ENCODE measurements around the gene ACSM5.

ACSM5 gene

DNA sequence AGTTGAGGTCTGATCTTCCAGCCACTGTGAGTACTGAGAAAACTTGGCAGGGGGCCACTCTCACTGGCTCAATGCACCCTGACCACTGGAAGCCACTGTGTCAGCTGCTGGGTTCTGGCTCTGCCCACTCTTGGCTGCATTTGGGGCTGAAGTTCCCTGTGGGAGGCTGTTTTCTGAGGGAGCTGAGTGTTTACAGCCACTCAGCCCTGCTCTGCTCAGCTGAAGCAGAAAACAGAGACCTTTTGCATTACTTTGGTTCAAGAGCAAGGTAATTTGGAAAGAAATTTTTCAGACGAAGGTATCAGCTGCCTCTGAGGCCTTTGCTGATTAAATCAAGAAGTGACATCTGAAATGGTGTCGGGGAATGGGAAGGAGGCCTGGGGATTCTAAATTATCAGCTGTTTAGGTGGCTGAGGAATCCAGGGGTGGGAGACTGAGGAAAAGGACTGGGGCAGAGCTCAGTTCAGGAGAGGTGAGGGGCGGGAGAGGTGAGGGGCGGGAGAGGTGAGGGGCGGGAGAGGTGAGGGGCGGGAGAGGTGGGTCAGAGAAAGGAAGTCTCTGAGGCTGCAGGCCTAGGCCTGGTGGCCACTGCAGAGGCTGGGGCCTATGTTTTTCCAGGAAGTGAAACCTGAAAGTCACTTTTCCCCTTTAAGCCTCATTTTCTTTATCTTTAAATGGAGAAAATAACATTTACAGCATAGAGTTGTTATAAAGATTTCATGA is at the start of gene ACSM5:
TSS of gene ACSM5 (plus strand) at position 137 of the 723 bp plus-strand sequence. CDS start 1,951 bp downstream, outside the sequence.
- DNase-seq (ENCODE audit: low read depth in 1 of 2, low spot score in 1 of 2): no peak

DNA sequence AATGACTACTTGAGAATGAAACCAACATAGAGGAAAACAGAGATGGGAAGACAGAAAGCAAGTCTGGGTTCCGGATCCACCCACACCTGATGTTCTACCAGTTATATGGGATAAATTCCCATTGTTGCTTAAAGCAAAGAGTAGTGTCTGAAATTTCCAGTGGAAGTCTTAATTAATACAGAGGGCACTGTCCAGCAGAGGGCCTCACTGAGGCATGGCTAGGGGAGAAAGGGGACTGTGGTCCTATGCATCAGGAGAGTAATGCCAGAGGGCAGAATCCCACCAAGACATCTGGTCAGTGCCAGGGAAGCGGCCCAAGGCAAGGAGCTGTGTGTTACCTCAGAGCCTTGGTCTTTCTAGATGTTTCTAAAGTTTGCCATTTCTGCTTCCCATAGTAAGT is 49.3 kb upstream of the ACSM5 start:
- no peak for DNase-seq (ENCODE audit: low read depth in 1 of 2, low spot score in 1 of 2)

- DNase-seq (ENCODE audit: low read depth in 1 of 2, low spot score in 1 of 2): no peak
Observed at GRCh38 chr16:20363191-20363590, 46.1 kb upstream of the ACSM5 start.

GRCh38 chr16:20364051-20364450 is 45.3 kb upstream of the ACSM5 start:
- DNase-seq (ENCODE audit: low read depth in 1 of 2, low spot score in 1 of 2): no peak

DNA sequence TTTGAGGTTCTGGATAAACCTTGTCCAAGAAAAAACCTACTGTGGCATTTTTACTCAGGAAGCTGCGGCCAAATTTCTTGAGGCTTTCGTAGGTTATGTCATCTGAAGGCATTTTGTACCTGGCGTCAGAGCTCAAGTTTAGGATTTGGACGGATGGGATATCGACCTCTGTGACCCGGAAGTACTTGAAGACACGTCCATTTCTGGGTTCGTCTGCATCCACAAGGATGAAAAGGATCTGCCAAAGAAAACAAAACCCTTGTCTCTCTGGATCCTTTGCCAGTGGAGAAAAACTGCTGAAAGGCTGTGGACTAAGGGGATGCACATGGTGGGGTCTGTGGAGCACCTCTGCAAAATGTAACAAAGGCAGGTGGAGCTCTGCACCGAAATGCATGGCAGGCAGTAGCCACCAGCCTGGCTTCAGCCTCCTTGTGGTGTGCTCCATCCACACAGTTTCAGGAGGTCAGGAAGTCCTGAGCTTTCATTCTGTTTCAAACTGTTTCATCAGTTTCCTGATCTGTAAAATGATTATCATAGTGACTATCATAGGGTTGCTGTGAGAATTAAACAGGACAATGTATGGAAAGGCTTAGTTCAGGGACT is 39.8 kb upstream of the ACSM5 start:
- DNase-seq (ENCODE audit: low read depth in 1 of 2, low spot score in 1 of 2): no peak

GRCh38 chr16:20372701-20373100 is 36.6 kb upstream of the ACSM5 start:
- no peak for DNase-seq (ENCODE audit: low read depth in 1 of 2, low spot score in 1 of 2)

DNA sequence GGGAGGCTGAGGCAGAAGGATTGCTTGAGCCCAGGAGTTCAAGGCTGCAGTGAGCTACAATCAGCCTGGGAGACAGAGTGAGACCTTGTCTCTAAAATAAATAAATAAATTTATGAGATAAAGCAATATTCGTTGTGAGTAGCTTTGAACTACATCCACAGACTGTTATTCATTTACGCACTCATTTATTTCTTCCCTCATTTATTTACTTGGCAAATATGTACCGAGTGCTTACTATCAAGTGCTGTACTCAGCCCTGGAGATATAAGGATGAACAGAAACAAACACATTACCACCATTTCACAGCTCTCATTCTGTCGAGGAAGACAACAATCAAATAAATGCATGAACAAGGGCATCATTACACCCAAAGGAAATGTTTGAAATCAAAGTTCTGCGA is 32.2 kb upstream of the ACSM5 start:
- DNase-seq (ENCODE audit: low read depth in 1 of 2, low spot score in 1 of 2): no peak

- no peak for DNase-seq (ENCODE audit: low read depth in 1 of 2, low spot score in 1 of 2)
Observed at GRCh38 chr16:20380782-20381181, 28.6 kb upstream of the ACSM5 start.

DNA sequence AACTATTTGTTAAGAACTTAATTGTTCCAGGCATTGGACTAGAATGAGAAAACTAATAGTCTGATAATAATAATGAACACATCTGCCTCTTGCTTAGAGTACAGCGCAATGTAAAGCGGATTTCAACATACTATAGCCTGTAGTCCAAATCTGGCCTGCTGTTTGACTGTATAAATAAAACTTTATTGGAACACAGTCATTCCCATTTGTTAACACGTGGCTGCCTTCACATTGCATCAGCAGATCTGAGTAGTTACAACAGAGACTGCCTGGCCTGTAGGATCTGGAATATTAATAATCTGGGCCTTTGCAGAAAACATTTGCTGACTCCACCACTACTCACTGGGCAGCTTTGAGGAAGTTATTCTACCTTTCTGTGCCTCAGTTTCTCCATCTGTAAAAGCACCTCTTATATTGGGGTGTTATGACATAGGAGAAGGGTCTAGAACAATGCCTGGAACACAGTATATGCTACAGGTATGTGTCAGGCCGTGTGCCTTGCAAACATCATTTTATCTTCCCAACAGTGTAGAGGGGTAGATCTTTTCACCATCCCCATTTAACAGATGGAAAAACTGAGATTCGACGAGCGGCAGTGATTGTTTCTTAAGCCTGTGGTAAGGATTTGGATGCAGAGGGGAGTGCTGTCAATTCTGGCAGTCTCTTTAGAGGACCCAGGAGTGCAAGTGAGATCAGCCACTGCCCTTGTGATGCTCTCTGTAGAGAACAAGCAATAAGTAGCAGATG is 27.0 kb upstream of the ACSM5 start:
- no peak for DNase-seq (ENCODE audit: low read depth in 1 of 2, low spot score in 1 of 2)

DNA sequence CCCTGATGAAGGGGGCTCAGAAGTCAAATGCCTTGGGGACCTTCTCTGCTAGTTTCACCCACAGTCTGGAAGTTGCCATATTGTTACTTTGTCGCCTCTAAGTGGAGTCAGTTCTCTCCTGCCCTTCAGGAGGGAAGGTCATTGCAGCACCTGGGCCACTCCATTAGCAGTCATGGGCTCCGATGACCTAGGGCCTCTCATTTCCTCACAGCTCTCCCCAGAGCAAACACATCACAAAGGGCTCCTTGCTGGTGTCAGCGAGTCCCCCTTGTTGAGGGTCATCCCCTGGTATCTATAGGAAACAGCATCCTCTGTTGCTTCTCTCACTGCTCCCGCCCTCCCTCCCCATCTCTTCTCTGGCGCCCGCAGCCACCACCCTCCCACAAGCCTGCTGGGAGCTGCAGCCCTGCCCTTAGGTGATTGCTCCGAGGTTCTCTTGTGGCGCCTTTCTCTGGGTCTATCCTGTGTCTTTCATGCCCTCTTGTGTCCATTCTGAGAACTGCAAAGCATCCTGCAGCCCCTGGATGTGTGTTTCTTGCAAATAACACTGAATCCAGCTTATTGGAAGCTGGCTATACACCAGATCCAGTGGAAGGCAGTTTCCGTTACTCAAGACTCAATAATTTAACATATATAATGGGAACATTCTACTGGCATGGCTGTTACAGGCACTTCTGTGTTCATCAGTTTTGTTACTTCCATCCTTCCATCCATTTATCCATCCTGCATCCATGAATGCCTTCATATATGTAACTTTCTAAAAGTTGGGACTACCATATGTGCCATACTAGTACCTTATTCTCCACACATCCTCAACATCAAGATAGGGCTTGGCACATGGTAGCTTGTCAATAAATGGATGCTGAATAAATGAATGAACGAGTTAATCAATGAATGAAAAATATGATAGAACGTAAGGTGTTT is 26.0 kb upstream of the ACSM5 start:
- peak in 1 of 2 donors; percentile 4 for DNase-seq (ENCODE audit: low read depth in 1 of 2, low spot score in 1 of 2)

- DNase-seq (ENCODE audit: low read depth in 1 of 2, low spot score in 1 of 2): peak in 1 of 2 donors; percentile 33
Observed at GRCh38 chr16:20385844-20386832, 23.2 kb upstream of the ACSM5 start.

DNA sequence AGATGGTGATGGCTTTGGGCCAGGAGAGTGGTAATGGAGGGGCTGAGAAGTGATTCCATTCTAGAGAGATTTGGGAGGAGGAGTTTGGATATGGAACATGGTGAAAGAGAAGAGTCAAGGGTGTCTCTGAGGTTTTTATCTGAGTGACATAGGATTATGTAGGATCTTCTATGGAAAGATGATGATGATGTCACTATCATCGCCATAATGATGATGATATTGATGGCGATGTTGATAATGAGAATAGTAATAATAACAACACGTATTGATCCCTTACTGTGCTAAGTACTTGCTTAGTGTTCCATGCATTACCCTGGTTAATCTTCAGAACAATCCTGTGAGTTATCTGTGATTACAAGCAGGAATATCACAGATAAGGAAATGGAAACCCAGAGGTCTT is 21.4 kb upstream of the ACSM5 start:
- DNase-seq (ENCODE audit: low read depth in 1 of 2, low spot score in 1 of 2): no peak

DNA sequence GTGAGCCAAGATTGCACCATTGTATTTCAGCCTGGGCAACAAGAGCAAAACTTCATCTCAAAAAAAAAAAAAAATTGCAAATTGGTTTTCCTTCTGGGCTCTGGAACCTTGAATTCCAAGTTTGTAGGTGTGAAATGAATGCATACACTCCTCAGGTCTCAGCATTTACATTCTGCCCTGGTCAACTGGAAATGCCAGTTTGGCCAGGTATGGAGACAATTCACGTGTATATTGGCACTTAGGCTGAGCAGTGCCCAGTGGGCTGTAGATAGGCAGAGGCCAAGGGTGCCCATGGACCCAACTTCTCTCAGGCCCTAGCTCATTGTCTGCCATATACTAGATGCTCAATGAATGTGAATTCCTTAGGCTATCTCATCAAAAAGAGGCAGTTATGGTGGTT is 20.5 kb upstream of the ACSM5 start:
- DNase-seq (ENCODE audit: low read depth in 1 of 2, low spot score in 1 of 2): no peak

DNA sequence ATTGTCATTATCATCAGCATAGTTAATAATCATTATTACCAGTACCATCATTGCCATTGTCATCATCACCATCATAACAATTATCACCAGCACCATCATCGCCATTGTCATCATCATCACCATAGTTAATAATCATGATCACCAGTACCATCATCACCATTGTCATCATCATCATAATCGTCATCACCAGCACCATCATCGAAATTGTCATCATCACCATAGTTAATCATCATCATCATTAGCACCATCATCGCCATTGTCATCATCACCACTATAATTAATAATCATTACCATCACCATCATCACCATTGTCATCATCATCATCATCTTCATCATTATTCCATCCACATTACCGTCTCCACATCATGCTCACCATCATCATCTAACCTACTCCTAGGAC is 18.3 kb upstream of the ACSM5 start:
- DNase-seq (ENCODE audit: low read depth in 1 of 2, low spot score in 1 of 2): no peak

DNA sequence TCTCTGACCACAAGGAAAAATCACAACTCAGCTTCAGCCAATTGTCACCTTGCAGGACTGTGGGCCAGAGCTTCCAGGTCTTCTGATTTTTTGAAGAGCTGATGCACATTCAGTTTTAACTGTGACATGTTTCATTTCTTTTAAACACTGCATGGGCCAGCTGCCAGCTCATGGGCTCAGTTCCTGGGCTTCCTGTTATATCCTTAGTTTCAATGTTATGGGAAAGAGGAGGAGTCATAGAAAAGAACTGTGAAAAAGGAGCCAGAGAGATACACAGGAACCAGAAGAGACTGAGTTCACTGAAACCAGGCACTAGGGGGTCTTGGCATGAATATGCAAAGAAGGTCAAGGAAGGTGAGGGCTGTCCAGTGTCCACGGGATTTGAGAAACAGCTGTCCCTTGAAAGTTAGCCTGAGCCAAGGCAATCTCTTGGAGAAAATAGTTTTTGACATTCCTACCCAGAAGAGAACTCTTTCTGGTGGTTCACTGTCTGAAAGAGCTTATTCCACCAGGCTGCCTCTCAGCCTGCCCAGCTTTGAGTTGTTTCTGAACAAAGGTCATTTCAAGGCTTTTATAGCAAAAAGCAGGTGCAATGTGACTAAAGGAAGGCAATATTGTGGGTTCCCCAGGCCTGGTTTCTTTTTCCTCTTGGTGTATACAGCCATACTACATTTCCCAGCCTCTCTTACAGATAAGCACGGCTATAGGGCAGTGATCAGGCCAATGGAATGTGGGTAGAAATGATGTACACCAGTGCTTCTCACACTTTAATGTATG is 15.3 kb upstream of the ACSM5 start:
- DNase-seq (ENCODE audit: low read depth in 1 of 2, low spot score in 1 of 2): no peak

GRCh38 chr16:20395946-20396345 is 13.4 kb upstream of the ACSM5 start:
- DNase-seq (ENCODE audit: low read depth in 1 of 2, low spot score in 1 of 2): no peak

DNA sequence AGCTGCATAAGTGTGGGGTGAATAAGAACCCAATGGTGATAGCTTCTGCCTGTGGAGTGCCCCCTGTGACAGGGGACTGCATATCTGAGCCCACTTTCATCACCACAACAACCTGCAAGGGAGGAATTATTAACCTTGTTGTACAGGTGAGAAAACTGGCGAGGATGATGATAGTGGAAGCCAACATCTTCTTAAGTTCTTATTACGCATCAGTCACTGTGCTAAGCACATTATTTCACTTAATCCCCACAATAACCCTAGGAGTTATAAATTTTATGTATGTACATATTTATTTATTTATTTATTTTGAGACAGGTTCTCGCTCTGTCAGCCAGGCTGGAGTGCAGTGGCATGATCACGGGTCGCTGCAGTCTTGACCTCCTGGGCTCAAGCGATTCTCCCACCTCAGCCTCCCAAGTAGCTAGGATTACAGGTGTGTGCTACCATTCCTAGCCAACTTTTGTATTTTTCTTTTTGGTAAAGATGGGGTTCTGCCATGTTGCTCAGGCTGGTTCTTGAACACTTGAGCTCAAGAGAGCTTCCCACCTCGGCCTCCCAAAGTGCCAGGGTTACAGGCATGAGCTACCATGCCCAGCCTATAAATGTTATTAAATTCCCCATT is 12.4 kb upstream of the ACSM5 start:
- DNase-seq (ENCODE audit: low read depth in 1 of 2, low spot score in 1 of 2): no peak

GRCh38 chr16:20397468-20398074 is 11.8 kb upstream of the ACSM5 start:
- DNase-seq (ENCODE audit: low read depth in 1 of 2, low spot score in 1 of 2): no peak
